Measurements from ENCODE around the gene HGF. TPM values are rescaled to one million over a fixed set of nuclear protein-coding genes. Genes with fewer than 3 reads are reported as not detected.
A peak's percentile ranks its signal among the peaks of the same experiment; 100 is the strongest.

Gene HGF
- total RNA-seq, 4 donors from 2014 or later: 9.7 to 31.4 (median 12.6) TPM

DNA sequence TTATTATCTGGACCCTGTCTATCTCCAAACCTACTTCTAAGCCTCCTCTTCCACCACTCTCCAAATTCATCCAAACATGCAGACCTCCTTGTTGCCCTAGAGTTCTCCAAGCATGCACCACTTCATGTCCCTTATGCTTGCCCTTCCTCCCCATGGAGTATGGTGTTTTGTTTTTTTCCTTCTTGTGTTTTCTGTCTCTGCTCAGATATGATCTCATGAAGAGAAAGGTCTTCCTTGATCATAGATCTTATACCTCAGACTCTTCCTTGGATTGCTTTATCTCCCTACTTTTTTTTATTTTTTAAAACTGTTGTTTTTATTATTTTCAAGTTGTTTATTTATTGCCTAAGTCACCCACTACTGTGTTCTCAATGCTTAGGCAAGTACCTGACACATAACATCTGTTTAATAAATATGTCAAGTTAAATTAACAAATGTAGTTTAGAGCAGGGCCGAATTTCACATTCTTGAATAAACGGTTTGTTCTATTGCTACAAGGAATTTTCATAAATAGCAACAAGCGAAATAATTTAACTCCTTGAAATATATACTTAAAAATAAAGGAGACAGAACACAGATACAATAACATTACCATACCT, 84.5 kb downstream of the HGF start:
- TF ChIP-seq, protein P1, sequence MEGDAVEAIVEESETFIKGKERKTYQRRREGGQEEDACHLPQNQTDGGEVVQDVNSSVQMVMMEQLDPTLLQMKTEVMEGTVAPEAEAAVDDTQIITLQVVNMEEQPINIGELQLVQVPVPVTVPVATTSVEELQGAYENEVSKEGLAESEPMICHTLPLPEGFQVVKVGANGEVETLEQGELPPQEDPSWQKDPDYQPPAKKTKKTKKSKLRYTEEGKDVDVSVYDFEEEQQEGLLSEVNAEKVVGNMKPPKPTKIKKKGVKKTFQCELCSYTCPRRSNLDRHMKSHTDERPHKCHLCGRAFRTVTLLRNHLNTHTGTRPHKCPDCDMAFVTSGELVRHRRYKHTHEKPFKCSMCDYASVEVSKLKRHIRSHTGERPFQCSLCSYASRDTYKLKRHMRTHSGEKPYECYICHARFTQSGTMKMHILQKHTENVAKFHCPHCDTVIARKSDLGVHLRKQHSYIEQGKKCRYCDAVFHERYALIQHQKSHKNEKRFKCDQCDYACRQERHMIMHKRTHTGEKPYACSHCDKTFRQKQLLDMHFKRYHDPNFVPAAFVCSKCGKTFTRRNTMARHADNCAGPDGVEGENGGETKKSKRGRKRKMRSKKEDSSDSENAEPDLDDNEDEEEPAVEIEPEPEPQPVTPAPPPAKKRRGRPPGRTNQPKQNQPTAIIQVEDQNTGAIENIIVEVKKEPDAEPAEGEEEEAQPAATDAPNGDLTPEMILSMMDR (IDR thresholded peaks at IDR 0.05): no peak
- no peak for TF ChIP-seq POLR2A (IDR thresholded peaks at IDR 0.05)
- intact Hi-C loops (cut with DNase I): no loop called here
- Histone ChIP-seq H3K27me3 (no peaks in the 10 kb centered on the region), H3K27ac (peak overlapping the region in 2 of 3 donors; percentile 30 to 66), H3K4me3 (replicated peaks in 1 of 3) (no peak overlapping the region), H3K36me3 (no peaks in the 10 kb centered on the region), H3K9me3 (no peaks in the 10 kb centered on the region), H3K4me1 (peaks cover 19 to 27% of the 10 kb centered on the region in 2 donors)
- no peak for DNase-seq
- 82 to 84% methylated on average over 3 of the region's 3 CpGs for WGBS, 2 donors

DNA sequence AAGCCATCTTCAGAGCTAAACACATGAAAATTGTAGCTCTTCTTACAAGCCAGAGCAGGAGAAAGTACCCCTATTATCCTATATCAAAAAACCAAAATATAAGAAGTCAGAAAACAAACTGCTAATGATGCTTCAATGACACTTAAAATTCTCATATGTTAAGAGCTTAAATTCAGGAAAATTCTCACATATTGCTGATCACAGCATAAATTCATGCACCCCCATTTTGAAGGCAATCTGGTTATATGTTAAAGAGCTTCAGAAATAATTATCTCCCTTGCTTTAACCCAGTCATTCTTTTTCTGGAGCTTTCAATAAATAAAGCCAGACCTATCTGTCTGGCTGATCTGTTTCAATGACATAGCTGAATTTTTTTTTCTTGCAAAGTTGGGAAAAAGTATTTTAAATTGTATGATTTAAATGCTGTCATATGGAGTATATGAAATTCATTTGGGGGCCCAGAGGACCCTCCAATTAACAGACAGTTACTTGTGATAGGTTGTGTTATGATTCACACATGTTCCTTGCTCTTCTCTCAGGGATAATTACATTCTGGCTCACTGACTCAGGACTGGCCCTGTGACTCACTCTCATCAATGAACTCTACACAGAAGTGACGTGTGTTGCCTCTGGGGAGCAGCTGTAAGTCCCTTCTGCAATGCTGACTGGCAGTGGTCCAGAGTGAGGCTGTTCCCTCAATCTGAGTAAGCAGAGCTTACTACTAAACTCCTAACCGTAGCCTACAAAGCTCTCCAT, 85.2 kb downstream of the HGF start:
- no peaks in the 10 kb centered on the region for H3K27me3 ChIP-seq
- H3K4me3 ChIP-seq (replicated peaks in 1 of 3): no peak overlapping the region
- DNase-seq: peak; percentile 92 to 93
- H3K36me3 ChIP-seq: no peaks in the 10 kb centered on the region
- H3K9me3 ChIP-seq: no peaks in the 10 kb centered on the region
- peaks cover 12 to 21% of the 10 kb centered on the region in 2 donors for H3K4me1 ChIP-seq
- WGBS, 2 donors: 4 to 12% methylated on average over 2 of the region's 2 CpGs
- peak overlapping the region in 2 of 3 donors; percentile 30 to 66 for H3K27ac ChIP-seq
- TF ChIP-seq POLR2A (IDR thresholded peaks at IDR 0.05): no peak
- TF ChIP-seq, protein P1 (IDR thresholded peaks at IDR 0.05): no peak
- intact Hi-C loops (cut with DNase I): no loop called here

DNA sequence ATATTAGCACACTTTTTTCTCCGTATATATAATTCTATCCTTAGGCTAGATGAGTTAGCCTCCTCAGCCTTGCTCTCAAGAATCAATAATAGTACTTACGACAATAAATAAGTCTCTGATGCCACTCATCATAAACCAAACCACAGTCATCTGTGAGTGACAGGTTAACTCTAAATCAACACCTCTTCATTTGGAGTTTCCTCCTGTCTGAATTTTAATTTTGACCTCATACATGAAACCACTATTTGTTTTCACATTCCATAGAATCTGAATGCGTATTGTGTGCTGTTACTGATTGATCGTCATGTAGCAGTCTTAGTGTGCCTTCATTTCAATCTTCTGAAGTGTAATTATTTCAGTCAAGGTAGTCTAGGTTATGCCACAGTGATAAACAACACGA, 85.8 kb downstream of the HGF start:
- Histone ChIP-seq H3K4me3 (replicated peaks in 1 of 3) (no peak overlapping the region), H3K4me1 (peaks cover 8 to 18% of the 10 kb centered on the region in 2 donors), H3K27ac (no peak overlapping the region), H3K9me3 (no peaks in the 10 kb centered on the region), H3K27me3 (no peaks in the 10 kb centered on the region), H3K36me3 (no peaks in the 10 kb centered on the region)
- 94 to 96% methylated on average over 5 of the region's 5 CpGs for WGBS, 2 donors
- DNase-seq: no peak
- intact Hi-C loops (cut with DNase I): no loop called here
- TF ChIP-seq, protein P1 (IDR thresholded peaks at IDR 0.05): no peak
- no peak for TF ChIP-seq POLR2A (IDR thresholded peaks at IDR 0.05)

DNA sequence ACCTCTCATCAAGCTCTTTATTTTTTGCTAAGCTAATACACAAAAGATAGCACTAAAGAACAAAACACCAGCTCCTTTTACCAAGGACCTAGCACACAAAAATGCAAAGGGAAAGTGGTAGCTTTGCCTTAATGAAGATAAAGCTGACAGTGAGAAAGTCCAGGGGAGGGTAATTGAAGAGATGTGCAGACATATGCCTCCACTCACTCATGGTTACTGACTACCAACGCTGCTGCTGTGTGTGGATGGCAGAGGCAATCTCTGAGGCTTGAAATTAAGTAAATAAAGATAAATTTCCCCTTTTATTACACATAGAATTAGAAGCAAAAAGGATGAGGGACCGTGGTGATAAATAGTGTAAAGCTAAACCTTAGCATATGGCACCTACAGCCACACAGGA, 87.0 kb downstream of the HGF start:
- H3K4me1 ChIP-seq: peaks cover 8 to 13% of the 10 kb centered on the region in 2 donors
- intact Hi-C loops (cut with DNase I): no loop called here
- 76 to 86% methylated on average over 2 of the region's 2 CpGs for WGBS, 2 donors
- H3K27me3 ChIP-seq: no peaks in the 10 kb centered on the region
- H3K36me3 ChIP-seq: no peaks in the 10 kb centered on the region
- no peaks in the 10 kb centered on the region for H3K9me3 ChIP-seq
- H3K4me3 ChIP-seq (replicated peaks in 1 of 3): no peak overlapping the region
- TF ChIP-seq, protein P1 (IDR thresholded peaks at IDR 0.05): no peak
- TF ChIP-seq POLR2A (IDR thresholded peaks at IDR 0.05): no peak
- no peak for DNase-seq
- H3K27ac ChIP-seq: no peak overlapping the region

DNA sequence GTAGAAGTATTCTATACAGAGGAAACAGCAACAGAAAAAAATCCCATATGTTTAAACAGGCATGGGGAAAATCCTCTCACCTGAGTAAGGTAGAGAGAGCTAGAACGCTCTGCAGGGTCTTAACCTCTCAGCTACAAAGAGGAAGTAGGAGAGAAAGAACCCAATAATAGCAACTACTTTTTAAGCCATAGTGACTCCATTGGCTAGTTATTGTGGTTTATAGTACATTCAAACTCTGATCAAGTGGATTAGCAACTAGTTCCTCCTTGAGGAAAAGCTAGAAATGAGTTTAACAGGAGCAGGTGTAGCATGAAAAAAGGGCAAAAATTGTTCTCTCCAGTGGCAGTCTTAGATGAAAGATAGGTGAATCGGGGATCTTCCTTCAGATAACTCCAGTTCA, 89.7 kb downstream of the HGF start:
- Histone ChIP-seq H3K4me3 (replicated peaks in 1 of 3) (no peak overlapping the region), H3K9me3 (no peaks in the 10 kb centered on the region), H3K36me3 (no peaks in the 10 kb centered on the region), H3K4me1 (peaks cover 5 to 14% of the 10 kb centered on the region in 2 donors), H3K27me3 (no peaks in the 10 kb centered on the region), H3K27ac (no peak overlapping the region)
- TF ChIP-seq, protein P1 (IDR thresholded peaks at IDR 0.05): no peak
- no peak for TF ChIP-seq POLR2A (IDR thresholded peaks at IDR 0.05)
- intact Hi-C loops (cut with DNase I): no loop called here
- no peak for DNase-seq
- 90 to 93% methylated on average over 2 of the region's 2 CpGs for WGBS, 2 donors
